Aortic smooth muscle cell (primary cell): ENCODE data around the gene SPATA21. TPM values are rescaled to one million over a fixed set of nuclear protein-coding genes. Genes with fewer than 3 reads are reported as not detected.

ENCODE experiments used
- total RNA-seq: library from RNA; depleted of rRNA; stranded (reverse); fragments of >200 nt; gene quantifications from 2 replicates; pipeline ENCODE4 v1.2.3, GENCODE V29; 2014

SPATA21 gene
- total RNA-seq = not detected in 2 replicates

GRCh38 chr1:16436946-16437474, at the start of gene SPATA21:
SPATA21 (minus strand) TSS chr1:16437424; CDS start chr1:16431371, 6,053 bp downstream.

GRCh38 chr1:16440470-16441281, 3.5 kb upstream of the SPATA21 start, which contains the start of gene NECAP2:
NECAP2 (plus strand) TSS chr1:16440724; CDS start chr1:16440762, 38 bp downstream.

DNA sequence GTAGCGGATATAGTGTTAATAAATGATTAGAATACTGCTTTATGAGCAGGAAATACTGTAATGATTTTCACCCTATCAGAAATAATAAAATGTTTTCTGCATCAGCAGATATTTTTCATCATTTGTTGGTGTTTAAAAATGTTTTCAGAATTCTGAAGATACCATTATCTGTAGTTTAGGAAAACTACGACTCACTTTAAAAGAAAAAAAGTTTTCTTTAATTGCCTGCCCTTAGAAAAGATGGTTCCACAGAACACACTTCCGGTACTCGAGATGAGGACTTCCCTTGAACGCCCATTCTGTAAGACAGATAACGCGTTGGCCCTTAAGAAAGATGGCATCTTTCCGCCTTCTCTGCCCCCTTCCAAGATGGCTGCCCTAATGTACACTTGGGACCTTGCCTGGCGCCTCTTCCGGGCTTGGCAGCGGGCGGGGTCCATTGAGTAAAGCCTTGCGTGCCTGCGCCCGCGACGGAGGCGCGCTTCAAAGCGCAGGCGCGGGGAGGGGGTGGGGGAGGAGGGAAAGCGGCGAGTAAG, 70.4 kb downstream of the SPATA21 start, which contains the start of gene SZRD1:
Gene SZRD1 (plus strand): TSS at position 521 of the 536 bp plus-strand sequence. CDS start 16 bp downstream, outside the sequence.

GRCh38 chr1:16351994-16352841, 85.0 kb downstream of the SPATA21 start, which contains the start of gene FBXO42:
FBXO42 (minus strand) TSS chr1:16352480; CDS start chr1:16315418, 37,062 bp downstream.

Other genes with a start within 250 kb of the SPATA21 start
- gene ARHGEF19, start 224.8 kb downstream of the SPATA21 start, total RNA-seq = 1.2 and 2.2 TPM in 2 replicates
- gene CPLANE2, start 200.2 kb downstream of the SPATA21 start, total RNA-seq = 8.2 and 12.4 TPM in 2 replicates
- gene FBXO42, start 84.9 kb downstream of the SPATA21 start, total RNA-seq = 10.4 and 13.1 TPM in 2 replicates
- gene SZRD1, start 70.2 kb downstream of the SPATA21 start, total RNA-seq = 26.0 and 37.0 TPM in 2 replicates
- gene NECAP2, start 3.3 kb upstream of the SPATA21 start, total RNA-seq = 86.1 and 92.6 TPM in 2 replicates
- 565 and 1,390 TPM in 2 replicates for gene RNU1-1, start 76.9 kb upstream of the SPATA21 start, total RNA-seq
- gene NBPF1, start 176.1 kb upstream of the SPATA21 start, total RNA-seq = 36.1 and 42.5 TPM in 2 replicates
- 565 and 1,390 TPM in 2 replicates for gene RNU1-3, start 229.5 kb upstream of the SPATA21 start, total RNA-seq